ENCODE data around the gene C2orf92.

C2orf92 gene

DNA sequence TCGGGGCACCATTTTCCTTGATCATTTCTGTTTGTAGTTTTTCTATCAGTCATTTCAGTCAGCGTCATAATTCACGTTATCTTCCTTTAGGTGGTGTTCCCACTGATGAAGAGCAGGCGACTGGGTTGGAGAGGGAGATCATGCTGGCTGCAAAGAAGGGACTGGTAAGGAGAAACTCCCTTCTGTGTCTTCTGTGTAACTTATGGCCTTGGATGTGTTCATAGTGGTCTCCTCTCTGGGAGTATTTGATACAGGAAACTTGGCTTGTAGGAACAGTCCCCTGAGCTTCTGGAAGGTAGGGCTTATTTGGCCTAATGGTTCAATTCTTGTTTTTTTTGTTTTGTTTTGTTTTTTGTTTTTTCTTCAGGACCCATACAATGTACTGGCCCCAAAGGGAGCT lies 22.5 kb upstream of the C2orf92 start:
- TF ChIP-seq POLR2AphosphoS5 (IDR thresholded peaks at IDR 0.05; ENCODE audit: borderline replicate concordance, low read depth, low read length) (no peak), EZH2 (IDR thresholded peaks at IDR 0.05) (no peak), FOXP2 (optimal IDR thresholded peaks at IDR 0.05; ENCODE audit: control extremely low read depth, extremely low read length, insufficient read depth) (no peak)
- peak overlapping the region; percentile 93 for H3K9ac ChIP-seq (ENCODE audit: insufficient read length)
- no peak for DNase-seq (ENCODE audit: low read depth, low spot score)
- peak overlapping the region; percentile 89 for H3K4me3 ChIP-seq
- no peak overlapping the region for H3K27ac ChIP-seq
- H3K9me3 ChIP-seq (ENCODE audit: low read depth, low read length): no peaks in the 10 kb centered on the region
- H3K36me3 ChIP-seq (ENCODE audit: insufficient read depth, low read length): peaks cover 26% of the 10 kb centered on the region

DNA sequence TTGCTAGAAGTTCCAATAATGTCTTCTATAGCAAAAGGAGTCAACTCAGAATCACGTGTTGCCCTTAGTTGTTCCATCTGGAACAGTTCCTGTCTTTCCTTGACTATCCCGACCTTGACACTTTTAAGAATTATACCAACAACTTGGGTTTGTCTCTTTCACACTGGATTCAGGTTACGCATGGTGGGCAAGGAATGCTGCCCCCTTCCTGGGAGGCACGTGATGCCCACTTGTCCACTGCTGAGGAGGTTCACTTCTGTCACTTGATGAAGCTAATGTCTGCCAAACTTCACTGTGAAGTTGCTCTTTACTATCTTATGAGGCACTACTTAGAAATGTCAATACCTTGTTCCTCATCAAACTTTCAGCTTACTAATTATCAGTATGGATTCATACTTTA lies 18.4 kb upstream of the C2orf92 start:
- H3K9ac ChIP-seq (ENCODE audit: insufficient read length): no peak overlapping the region
- TF ChIP-seq POLR2AphosphoS5 (IDR thresholded peaks at IDR 0.05; ENCODE audit: borderline replicate concordance, low read depth, low read length) (no peak), EZH2 (IDR thresholded peaks at IDR 0.05) (no peak), FOXP2 (optimal IDR thresholded peaks at IDR 0.05; ENCODE audit: control extremely low read depth, extremely low read length, insufficient read depth) (no peak)
- H3K36me3 ChIP-seq (ENCODE audit: insufficient read depth, low read length): peaks cover 39% of the 10 kb centered on the region
- DNase-seq (ENCODE audit: low read depth, low spot score): no peak
- H3K9me3 ChIP-seq (ENCODE audit: low read depth, low read length): peaks cover 3% of the 10 kb centered on the region; the same call in 1 of the 2 replicates
- no peak overlapping the region for H3K27ac ChIP-seq
- H3K4me3 ChIP-seq: no peak overlapping the region

DNA sequence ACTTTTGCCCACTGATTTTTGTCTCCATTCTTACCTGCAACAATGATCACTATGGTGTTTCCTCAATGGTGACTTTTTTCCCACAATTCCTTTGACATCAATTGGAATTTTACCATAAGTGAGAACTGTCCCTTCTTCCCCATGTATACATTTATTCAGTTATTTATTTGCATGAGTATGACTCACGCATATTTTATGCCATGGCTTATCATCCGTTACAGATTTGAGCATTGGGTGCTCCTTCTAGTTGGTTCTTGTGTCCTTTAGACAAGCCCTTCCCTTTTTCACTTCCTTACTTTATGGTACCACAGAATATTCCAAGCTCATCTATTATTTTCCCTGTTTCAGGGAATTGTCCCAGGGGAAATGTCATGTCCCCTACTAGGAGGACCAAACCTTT lies 16.0 kb upstream of the C2orf92 start:
- Histone ChIP-seq H3K9ac (ENCODE audit: insufficient read length) (no peak overlapping the region), H3K9me3 (ENCODE audit: low read depth, low read length) (peaks cover 3% of the 10 kb centered on the region; the same call in 1 of the 2 replicates), H3K36me3 (ENCODE audit: insufficient read depth, low read length) (peaks cover 21% of the 10 kb centered on the region), H3K27ac (no peak overlapping the region), H3K4me3 (no peak overlapping the region)
- TF ChIP-seq EZH2 (IDR thresholded peaks at IDR 0.05) (no peak), POLR2AphosphoS5 (IDR thresholded peaks at IDR 0.05; ENCODE audit: borderline replicate concordance, low read depth, low read length) (no peak), FOXP2 (optimal IDR thresholded peaks at IDR 0.05; ENCODE audit: control extremely low read depth, extremely low read length, insufficient read depth) (no peak)
- no peak for DNase-seq (ENCODE audit: low read depth, low spot score)

DNA sequence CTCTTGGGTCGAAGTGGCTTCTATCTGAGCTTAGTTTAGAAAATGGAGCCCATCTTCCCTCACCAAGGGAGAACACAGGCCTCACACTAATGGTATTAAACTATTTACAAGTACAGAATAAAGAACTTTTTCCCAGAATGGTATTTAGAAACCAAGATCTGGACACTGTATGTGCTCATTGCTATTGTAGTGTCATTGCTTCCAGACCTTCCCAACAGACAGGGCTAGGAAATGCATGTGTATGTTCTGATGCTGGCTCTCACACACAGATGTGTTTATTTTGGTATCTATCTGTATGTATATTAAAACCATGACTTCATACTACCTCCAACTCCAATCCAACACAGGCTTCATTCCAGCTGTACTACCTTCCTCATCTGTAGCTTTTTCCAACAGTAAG lies 15.6 kb upstream of the C2orf92 start:
- no peak for DNase-seq (ENCODE audit: low read depth, low spot score)
- H3K9me3 ChIP-seq (ENCODE audit: low read depth, low read length): peaks cover 3% of the 10 kb centered on the region; the same call in 1 of the 2 replicates
- no peak; the same call in 1 of the 2 replicates for TF ChIP-seq POLR2AphosphoS5 (IDR thresholded peaks at IDR 0.05; ENCODE audit: borderline replicate concordance, low read depth, low read length)
- TF ChIP-seq FOXP2 (optimal IDR thresholded peaks at IDR 0.05; ENCODE audit: control extremely low read depth, extremely low read length, insufficient read depth): no peak
- no peak for TF ChIP-seq EZH2 (IDR thresholded peaks at IDR 0.05)
- no peak overlapping the region for H3K4me3 ChIP-seq
- no peak overlapping the region for H3K9ac ChIP-seq (ENCODE audit: insufficient read length)
- H3K27ac ChIP-seq: no peak overlapping the region
- H3K36me3 ChIP-seq (ENCODE audit: insufficient read depth, low read length): peaks cover 17% of the 10 kb centered on the region

DNA sequence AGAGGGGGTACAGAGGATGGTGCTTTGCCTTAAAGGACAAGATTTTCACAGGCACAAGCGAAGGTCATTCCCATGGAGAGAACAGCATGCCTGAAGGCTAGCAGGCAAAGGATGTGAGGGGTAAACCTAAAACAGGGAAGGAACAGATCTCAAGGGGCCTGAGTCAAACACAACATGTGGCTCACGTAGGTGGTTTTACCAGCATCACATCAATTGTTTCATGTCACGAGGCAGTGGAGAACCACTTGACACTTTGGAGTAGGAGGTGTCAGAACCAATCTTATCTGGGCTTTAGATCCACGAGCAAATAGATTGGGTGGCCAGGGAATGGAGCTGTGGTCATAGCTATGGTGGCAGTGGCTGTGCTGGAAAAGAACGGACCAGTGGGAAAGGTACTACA lies 15.2 kb upstream of the C2orf92 start:
- no peak for DNase-seq (ENCODE audit: low read depth, low spot score)
- no peak for TF ChIP-seq EZH2 (IDR thresholded peaks at IDR 0.05)
- TF ChIP-seq POLR2AphosphoS5 (IDR thresholded peaks at IDR 0.05; ENCODE audit: borderline replicate concordance, low read depth, low read length): no peak
- TF ChIP-seq FOXP2 (optimal IDR thresholded peaks at IDR 0.05; ENCODE audit: control extremely low read depth, extremely low read length, insufficient read depth): no peak
- Histone ChIP-seq H3K27ac (no peak overlapping the region), H3K4me3 (no peak overlapping the region), H3K9ac (ENCODE audit: insufficient read length) (no peak overlapping the region), H3K36me3 (ENCODE audit: insufficient read depth, low read length) (peaks cover 13% of the 10 kb centered on the region), H3K9me3 (ENCODE audit: low read depth, low read length) (peaks cover 3% of the 10 kb centered on the region; the same call in 1 of the 2 replicates)

DNA sequence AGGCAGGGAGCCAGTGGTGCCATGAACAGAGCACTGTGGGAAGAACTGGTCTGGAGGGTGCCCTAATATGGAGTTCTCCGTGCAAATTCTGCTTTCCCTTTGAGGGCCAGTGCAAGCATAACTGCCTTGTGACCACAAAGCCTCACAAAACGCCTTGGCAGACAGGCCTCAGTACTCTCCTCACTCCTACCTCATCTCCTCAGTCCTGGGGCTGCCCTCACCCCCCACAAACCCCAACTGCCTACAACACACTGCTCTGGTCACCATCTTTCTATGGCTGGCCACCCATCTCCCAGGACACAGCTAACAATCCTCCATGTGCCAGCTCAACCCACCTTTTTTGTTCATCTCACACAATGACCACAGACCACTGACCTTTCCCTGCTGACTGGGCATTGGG lies 14.7 kb upstream of the C2orf92 start:
- H3K36me3 ChIP-seq (ENCODE audit: insufficient read depth, low read length): peaks cover 12% of the 10 kb centered on the region
- peaks cover 3% of the 10 kb centered on the region; the same call in 1 of the 2 replicates for H3K9me3 ChIP-seq (ENCODE audit: low read depth, low read length)
- no peak for TF ChIP-seq POLR2AphosphoS5 (IDR thresholded peaks at IDR 0.05; ENCODE audit: borderline replicate concordance, low read depth, low read length)
- TF ChIP-seq EZH2 (IDR thresholded peaks at IDR 0.05): no peak
- no peak for TF ChIP-seq FOXP2 (optimal IDR thresholded peaks at IDR 0.05; ENCODE audit: control extremely low read depth, extremely low read length, insufficient read depth)
- no peak overlapping the region for H3K9ac ChIP-seq (ENCODE audit: insufficient read length)
- no peak overlapping the region for H3K27ac ChIP-seq
- no peak for DNase-seq (ENCODE audit: low read depth, low spot score)
- H3K4me3 ChIP-seq: no peak overlapping the region

DNA sequence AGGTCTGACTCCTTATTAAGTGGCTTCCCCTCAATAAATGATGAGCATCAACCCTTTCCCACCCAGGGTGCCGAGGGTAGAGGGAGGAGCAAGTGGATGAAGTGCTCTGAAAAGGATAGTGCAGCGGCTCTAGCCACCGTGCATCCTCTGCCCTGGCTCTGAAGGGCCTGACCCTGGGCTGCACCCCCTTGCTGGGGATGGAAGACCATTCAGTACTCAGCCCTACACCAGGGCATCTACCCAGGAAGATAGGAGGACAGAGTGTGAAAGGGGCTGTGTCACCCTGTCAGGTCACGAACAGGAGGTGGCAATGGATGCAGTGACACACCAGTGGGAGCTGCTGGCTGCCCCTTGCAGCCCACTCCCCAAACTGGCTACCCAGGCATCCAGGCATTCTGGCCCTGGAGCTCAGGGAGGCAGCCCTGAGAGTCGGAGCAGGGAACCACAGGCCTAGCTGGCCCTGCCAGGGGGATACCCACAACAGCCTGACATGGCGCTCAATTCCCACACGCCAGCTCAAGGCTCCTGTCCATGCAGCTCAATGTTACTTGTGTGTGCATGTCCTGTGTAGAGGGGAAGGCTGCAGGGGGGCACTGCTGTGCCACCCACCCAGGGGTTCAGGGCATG lies 13.3 kb upstream of the C2orf92 start:
- DNase-seq (ENCODE audit: low read depth, low spot score): no peak
- no peak overlapping the region for H3K9ac ChIP-seq (ENCODE audit: insufficient read length)
- H3K36me3 ChIP-seq (ENCODE audit: insufficient read depth, low read length): peaks cover 12% of the 10 kb centered on the region
- H3K4me3 ChIP-seq: no peak overlapping the region
- no peak overlapping the region for H3K27ac ChIP-seq
- peaks cover 3% of the 10 kb centered on the region; the same call in 1 of the 2 replicates for H3K9me3 ChIP-seq (ENCODE audit: low read depth, low read length)
- no peak for TF ChIP-seq FOXP2 (optimal IDR thresholded peaks at IDR 0.05; ENCODE audit: control extremely low read depth, extremely low read length, insufficient read depth)
- TF ChIP-seq POLR2AphosphoS5 (IDR thresholded peaks at IDR 0.05; ENCODE audit: borderline replicate concordance, low read depth, low read length): no peak
- TF ChIP-seq EZH2 (IDR thresholded peaks at IDR 0.05): no peak

DNA sequence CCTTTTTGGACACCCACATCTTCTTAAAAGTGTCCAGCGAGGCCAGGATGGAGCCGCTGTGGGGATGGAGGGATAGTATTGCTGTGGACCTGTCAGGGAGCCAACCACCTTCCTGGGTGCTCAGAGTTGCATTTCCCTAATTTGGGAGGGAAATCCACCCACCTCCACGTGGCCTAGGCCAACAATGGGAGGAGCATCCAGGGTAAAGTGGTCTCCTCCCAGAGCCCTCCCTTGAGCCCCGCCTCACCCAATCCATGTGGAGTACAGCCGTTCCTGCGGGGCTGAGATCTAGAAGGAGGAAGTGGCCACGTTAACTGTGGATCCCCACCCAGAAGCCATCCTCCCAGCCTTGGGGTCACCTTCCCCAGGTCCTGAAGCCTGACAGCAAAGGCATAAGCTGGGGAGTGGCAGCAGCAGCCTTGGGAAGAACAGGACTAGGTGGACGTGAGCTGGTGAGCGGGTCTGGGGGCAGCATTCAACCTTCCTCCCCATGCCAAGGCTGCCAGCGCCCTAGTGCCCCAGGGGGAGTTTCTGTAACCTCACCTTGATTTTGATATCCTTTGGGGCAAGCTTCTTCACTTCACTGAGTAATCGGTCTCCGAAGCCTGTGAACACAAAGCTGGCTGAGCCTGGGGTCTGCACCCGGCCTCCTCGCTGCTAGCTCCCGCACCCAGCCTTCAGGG lies 12.5 kb upstream of the C2orf92 start:
- H3K36me3 ChIP-seq (ENCODE audit: insufficient read depth, low read length): peaks cover 12% of the 10 kb centered on the region
- H3K4me3 ChIP-seq: no peak overlapping the region
- peaks cover 3% of the 10 kb centered on the region; the same call in 1 of the 2 replicates for H3K9me3 ChIP-seq (ENCODE audit: low read depth, low read length)
- H3K9ac ChIP-seq (ENCODE audit: insufficient read length): no peak overlapping the region
- no peak overlapping the region for H3K27ac ChIP-seq
- TF ChIP-seq FOXP2 (optimal IDR thresholded peaks at IDR 0.05; ENCODE audit: control extremely low read depth, extremely low read length, insufficient read depth) (no peak), EZH2 (IDR thresholded peaks at IDR 0.05) (no peak), POLR2AphosphoS5 (IDR thresholded peaks at IDR 0.05; ENCODE audit: borderline replicate concordance, low read depth, low read length) (no peak)
- no peak for DNase-seq (ENCODE audit: low read depth, low spot score)

Data from SK-N-MC (cell line).